NCI-H2081 treated with DMSO at 0.1 percent for 48 hours (cell line): ENCODE measurements around the gene CLIC6.
A peak's percentile ranks its signal among the peaks of the same experiment; 100 is the strongest.
"Not testable (repeated sequence)": the region's sequence is repeated elsewhere in the genome, so short reads cannot be mapped to it uniquely, and the experiment has no call there.

ENCODE experiments used
- DNase-seq: peaks from one replicate; lab custom pipeline; 2025; lab: John Stamatoyannopoulos, UW

Gene CLIC6

DNA sequence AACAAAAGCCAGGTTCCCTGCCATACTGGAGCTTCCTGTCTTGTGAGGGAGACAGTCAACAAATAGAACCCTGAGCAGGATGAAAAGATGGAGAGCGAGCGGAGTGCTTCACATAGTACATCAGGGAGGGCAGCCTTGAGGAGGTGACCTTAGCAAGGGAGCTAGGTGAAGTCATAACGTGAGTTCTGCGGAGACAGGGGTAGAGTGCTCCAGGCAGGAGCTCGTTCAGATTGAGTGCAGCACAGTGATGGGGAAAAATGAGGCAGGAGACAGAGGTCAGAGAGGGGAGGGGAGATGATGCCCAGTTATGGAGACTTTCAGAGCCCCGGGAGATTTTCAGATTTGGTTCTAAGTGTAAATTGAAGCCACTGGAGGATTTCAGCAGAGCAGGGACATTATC, 15.3 kb upstream of the CLIC6 start:
- DNase-seq = no peak

GRCh38 chr21:34661848-34662247, 6.9 kb upstream of the CLIC6 start:
- DNase-seq = no peak

DNA sequence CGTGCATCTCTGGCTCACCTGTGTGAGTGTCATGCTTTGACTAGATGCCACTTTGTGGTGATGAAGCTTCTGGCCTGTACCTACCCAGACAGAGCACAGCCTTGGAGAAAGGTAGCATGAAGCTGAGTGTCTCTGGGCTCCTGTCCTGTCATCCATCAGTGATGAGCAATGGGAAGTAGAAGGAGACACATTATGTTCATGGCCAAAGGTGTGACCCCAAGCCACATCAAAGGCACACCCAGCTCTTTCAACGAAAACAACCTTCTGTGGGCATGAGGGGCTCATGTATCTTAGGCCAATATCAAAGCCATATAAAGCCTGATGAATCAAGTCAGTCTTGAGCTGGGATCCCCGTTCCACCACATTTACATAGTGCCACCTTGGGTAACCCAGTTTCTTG, 1.0 kb upstream of the CLIC6 start:
- DNase-seq = no peak

DNA sequence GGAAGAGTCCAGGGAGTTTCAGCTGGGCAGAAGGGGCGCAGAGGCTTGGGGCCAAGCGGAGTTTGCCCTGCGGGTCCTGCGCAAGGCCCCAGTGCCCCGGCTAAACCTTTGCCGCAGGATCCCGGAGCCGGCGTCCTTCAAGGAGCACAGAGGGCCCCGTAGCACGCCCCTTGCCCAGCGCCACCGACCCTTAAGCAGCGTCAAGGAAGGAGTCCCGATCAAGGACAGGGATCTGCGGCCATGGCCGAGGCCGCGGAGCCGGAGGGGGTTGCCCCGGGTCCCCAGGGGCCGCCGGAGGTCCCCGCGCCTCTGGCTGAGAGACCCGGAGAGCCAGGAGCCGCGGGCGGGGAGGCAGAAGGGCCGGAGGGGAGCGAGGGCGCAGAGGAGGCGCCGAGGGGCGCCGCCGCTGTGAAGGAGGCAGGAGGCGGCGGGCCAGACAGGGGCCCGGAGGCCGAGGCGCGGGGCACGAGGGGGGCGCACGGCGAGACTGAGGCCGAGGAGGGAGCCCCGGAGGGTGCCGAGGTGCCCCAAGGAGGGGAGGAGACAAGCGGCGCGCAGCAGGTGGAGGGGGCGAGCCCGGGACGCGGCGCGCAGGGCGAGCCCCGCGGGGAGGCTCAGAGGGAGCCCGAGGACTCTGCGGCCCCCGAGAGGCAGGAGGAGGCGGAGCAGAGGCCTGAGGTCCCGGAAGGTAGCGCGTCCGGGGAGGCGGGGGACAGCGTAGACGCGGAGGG, 520 bp downstream of the CLIC6 start:
- no peak for DNase-seq

DNA sequence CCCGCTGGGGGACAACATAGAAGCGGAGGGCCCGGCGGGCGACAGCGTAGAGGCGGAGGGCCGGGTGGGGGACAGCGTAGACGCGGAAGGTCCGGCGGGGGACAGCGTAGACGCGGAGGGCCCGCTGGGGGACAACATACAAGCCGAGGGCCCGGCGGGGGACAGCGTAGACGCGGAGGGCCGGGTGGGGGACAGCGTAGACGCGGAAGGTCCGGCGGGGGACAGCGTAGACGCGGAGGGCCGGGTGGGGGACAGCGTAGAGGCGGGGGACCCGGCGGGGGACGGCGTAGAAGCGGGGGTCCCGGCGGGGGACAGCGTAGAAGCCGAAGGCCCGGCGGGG, 1.1 kb downstream of the CLIC6 start:
- not testable (repeated sequence) for DNase-seq

GRCh38 chr21:34670220-34670961, 1.6 kb downstream of the CLIC6 start:
- DNase-seq = no peak

- no peak for DNase-seq
Observed at GRCh38 chr21:34670962-34671348, 2.2 kb downstream of the CLIC6 start.

- DNase-seq = no peak
Observed at GRCh38 chr21:34671462-34671861, 2.7 kb downstream of the CLIC6 start.

GRCh38 chr21:34671891-34672290, 3.1 kb downstream of the CLIC6 start:
- DNase-seq = no peak

- DNase-seq = no peak
Observed at GRCh38 chr21:34673006-34673405, 4.2 kb downstream of the CLIC6 start.

GRCh38 chr21:34674468-34674867, 5.7 kb downstream of the CLIC6 start:
- no peak for DNase-seq

DNA sequence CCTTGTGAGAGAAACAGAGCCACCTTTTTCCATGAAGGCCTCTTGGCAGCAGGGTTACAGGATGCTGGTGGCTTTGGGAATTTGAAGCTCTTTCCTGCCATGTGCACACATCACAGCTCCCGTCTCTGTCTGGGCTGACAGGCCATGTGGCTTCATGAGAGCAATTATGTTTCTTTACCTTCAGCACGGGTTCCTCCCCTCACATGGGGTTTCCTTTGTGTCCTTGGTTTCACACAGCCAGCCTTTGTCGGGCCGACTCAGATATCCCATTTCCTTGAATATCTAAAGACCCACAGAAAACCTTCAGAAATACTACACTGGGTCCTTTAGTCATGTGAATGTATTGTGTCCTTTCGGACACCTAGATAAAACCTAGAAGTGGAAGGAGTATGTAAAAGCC, 7.1 kb downstream of the CLIC6 start:
- DNase-seq = no peak

DNA sequence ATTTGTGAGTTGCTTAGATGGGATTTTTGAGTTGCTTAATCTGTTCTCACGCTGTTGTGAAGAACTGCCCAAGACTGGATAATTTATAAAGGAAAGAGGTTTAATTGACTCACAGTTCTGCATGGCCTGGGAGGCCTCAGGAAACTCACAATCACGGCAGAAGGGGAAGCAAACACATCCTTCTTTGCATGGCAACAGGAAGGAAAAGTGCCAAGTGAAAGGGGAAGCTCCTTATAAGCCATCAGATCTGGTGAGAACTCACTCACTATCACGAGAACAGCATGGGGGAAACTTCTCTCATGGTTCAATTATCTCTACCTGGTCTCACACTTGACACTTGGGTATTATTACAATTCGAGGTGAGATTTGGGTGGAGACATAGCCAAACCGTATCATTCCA, 10.3 kb downstream of the CLIC6 start:
- no peak for DNase-seq

DNA sequence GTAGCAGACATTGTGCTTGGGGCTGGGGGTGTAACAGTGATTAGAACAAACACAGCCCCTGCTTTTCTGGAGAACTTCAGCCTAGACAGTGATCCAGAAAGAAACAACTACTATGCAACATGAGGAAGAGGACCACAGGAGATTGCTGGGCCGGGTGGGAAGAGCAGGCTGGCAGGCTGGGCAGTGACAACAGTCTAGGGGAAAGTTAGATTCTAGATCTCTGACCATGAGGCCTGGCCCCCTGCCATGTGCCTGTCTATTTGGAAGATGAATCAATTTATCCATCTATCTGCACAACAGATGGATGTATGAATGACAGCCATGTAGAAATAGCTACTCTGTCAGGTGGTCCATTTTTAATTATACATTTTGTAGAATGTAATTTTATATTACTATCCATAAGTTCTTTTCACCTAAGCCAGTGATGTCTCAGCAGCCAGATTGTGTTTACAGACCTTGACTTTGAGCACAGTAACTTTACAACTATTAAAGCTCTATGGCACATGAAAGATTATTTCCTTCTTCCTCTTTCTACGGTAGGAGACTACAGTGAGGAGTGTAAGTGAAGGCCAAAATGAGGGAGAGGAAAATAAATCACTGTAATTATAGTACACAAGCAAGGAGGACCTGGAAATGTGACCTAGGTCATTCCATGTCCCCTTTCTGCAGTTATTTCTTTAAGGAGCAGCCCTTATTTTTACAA, 15.5 kb downstream of the CLIC6 start:
- DNase-seq = no peak

DNA sequence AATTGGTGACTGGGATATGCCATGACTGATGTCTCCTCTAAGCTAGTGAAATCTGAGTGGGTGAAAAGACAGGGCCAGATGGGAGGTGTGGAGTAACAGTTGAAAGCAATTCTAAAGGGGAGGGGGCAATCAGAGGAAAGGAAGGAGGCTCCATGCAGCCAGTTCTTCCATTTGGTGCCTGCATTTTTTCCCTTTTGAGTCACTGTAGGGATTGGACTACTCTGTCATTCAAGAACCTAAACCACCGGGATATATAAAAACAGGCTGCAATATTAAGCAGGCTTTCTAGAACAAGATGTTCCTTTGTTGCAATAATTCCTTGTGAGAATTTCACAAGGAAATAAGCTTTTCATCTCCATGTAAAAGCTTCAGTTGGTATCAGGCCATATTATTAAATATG, 18.3 kb downstream of the CLIC6 start:
- DNase-seq = no peak

DNA sequence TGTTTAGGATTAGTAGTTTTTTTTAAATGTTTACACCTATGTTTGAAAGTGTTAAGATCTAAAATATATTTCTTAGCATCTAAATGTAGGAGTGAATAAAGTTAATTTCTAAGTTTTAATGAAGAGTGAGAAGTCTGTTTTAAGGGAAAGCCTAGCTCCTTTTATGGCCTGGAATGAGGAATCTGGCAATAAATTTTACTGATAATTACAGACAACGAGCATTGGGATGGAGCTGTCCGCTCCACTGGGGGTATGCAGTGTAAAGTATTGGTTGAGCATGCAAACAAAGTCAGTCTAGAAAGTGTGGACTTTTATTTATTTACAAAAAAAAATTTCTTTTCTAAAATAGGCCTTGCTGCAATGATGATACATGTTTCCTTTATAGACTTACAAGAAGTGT, 19.0 kb downstream of the CLIC6 start:
- no peak for DNase-seq

- DNase-seq = no peak
Observed at GRCh38 chr21:34688145-34688544, 19.4 kb downstream of the CLIC6 start.

DNA sequence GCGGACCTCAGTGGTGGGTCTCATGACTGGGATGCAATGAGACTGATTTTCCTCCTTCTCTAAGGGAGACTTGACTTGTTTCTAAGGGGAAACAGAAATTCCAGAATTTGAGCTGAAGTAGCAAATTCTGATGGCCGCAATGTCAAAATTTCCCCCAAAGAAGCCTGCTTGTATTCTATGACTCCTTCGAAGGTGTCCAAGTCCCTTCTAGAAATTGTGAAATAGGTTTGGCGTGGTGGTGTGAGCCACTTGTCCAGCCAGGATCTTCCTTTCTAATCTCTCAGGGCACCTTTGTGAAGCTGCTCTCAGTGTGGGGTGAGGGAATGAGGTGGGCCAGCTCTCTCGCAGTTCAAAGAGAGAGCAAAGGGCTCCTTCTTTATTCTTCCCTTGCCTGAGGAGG, 19.9 kb downstream of the CLIC6 start:
- DNase-seq = no peak

- DNase-seq = peak; percentile 82
Observed at GRCh38 chr21:34690041-34690792, 21.4 kb downstream of the CLIC6 start.

DNA sequence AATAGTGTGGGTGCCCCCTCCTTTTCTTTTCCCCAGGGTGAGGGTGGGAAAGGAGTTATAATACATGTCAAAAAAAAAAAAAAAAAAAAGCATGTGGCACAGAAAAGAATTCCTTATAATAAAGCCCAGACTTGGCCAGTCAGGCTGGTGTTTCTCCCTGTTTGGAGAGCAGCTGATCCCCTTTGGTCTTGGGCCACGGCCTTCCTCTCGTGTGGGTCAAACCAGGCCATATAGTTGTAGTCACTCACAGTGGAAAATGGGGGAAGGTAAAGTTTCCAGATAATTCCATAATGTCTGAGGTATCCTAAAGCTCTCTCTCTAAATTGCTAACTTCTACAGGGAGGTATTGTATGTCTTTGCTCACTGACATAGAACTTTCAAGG, 22.0 kb downstream of the CLIC6 start:
- no peak for DNase-seq

- no peak for DNase-seq
Observed at GRCh38 chr21:34691390-34692032, 22.7 kb downstream of the CLIC6 start.

DNA sequence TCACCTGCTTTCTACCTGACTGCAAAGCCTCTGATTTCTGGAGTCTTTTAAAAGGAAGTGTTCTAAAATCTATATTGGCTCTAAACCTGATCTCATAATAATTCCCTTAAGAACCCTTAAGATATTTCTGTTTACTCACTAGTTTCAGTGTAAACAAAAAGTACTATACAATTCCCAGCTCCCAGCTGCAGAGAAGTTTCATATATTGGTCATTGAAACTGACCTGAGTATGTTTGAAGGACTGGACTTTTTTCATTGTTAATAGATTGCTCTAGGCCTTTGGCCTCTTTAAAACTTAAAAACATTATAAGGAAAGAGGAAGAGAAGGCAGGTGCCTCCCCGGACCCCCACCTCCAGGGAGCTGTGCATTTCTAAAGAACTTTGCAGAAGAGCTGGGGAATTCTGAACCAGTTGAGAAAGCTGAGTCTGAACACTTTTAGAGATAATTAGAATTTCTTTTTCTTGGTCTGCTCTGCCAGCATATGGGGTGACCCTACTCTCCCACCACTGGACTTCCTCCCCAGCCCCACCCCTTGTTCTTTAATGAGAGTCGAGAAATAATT, 23.7 kb downstream of the CLIC6 start:
- no peak for DNase-seq
